ENCODE measurements around the gene RGR.

Gene RGR

GRCh38 chr10:84254552-84255478 lies 10.0 kb downstream of the RGR start:
- Histone ChIP-seq H3K9ac (ENCODE audit: low read length in 5 of 5) (no peak overlapping the region), H3K27ac (ENCODE audit: low read depth, low read length) (no peak overlapping the region), H3K4me1 (ENCODE audit: control insufficient read depth in 5 of 5, insufficient read depth in 5 of 5, low read length in 5 of 5) (peaks cover 0 to 10% (median 9%) of the 10 kb centered on the region in 5 donors), H3K4me3 (ENCODE audit: low read depth in 1 of 5, low read length in 5 of 5) (no peak overlapping the region), H3K27me3 (ENCODE audit: control insufficient read depth in 5 of 5, insufficient read depth in 4 of 5, low read length in 5 of 5) (peaks cover 0 to 6% (median 0%) of the 10 kb centered on the region in 5 donors), H3K9me3 (ENCODE audit: control insufficient read depth in 5 of 5, low read length in 5 of 5) (peaks cover 0 to 10% (median 0%) of the 10 kb centered on the region in 5 donors), H3K36me3 (ENCODE audit: control insufficient read depth in 5 of 5, insufficient read depth in 5 of 5, low read length in 5 of 5) (no peaks in the 10 kb centered on the region)

GRCh38 chr10:84256510-84257342 lies 11.9 kb downstream of the RGR start:
- Histone ChIP-seq H3K9ac (ENCODE audit: low read length in 5 of 5) (peak overlapping the region in 1 of 5 donors; percentile 12), H3K27me3 (ENCODE audit: control insufficient read depth in 5 of 5, insufficient read depth in 4 of 5, low read length in 5 of 5) (peaks cover 0 to 18% (median 0%) of the 10 kb centered on the region in 5 donors), H3K27ac (ENCODE audit: low read depth, low read length) (no peak overlapping the region), H3K9me3 (ENCODE audit: control insufficient read depth in 5 of 5, low read length in 5 of 5) (peaks cover 0 to 4% (median 0%) of the 10 kb centered on the region in 5 donors), H3K4me1 (ENCODE audit: control insufficient read depth in 5 of 5, insufficient read depth in 5 of 5, low read length in 5 of 5) (peaks cover 0 to 10% (median 9%) of the 10 kb centered on the region in 5 donors), H3K4me3 (ENCODE audit: low read depth in 1 of 5, low read length in 5 of 5) (peak overlapping the region in 1 of 5 donors; percentile 19), H3K36me3 (ENCODE audit: control insufficient read depth in 5 of 5, insufficient read depth in 5 of 5, low read length in 5 of 5) (no peaks in the 10 kb centered on the region)

GRCh38 chr10:84257343-84258020 lies 12.6 kb downstream of the RGR start:
- H3K9ac ChIP-seq (ENCODE audit: low read length in 5 of 5): no peak overlapping the region
- no peak overlapping the region for H3K27ac ChIP-seq (ENCODE audit: low read depth, low read length)
- peaks cover 0 to 10% (median 9%) of the 10 kb centered on the region in 5 donors for H3K4me1 ChIP-seq (ENCODE audit: control insufficient read depth in 5 of 5, insufficient read depth in 5 of 5, low read length in 5 of 5)
- no peaks in the 10 kb centered on the region for H3K9me3 ChIP-seq (ENCODE audit: control insufficient read depth in 5 of 5, low read length in 5 of 5)
- H3K4me3 ChIP-seq (ENCODE audit: low read depth in 1 of 5, low read length in 5 of 5): no peak overlapping the region
- H3K36me3 ChIP-seq (ENCODE audit: control insufficient read depth in 5 of 5, insufficient read depth in 5 of 5, low read length in 5 of 5): no peaks in the 10 kb centered on the region
- H3K27me3 ChIP-seq (ENCODE audit: control insufficient read depth in 5 of 5, insufficient read depth in 4 of 5, low read length in 5 of 5): peaks cover 0 to 18% (median 0%) of the 10 kb centered on the region in 5 donors

GRCh38 chr10:84258034-84258695 lies 13.3 kb downstream of the RGR start:
- H3K27me3 ChIP-seq (ENCODE audit: control insufficient read depth in 5 of 5, insufficient read depth in 4 of 5, low read length in 5 of 5): peaks cover 0 to 18% (median 0%) of the 10 kb centered on the region in 5 donors

GRCh38 chr10:84261236-84261915 lies 16.5 kb downstream of the RGR start:
- peaks cover 0 to 10% (median 9%) of the 10 kb centered on the region in 5 donors for H3K4me1 ChIP-seq (ENCODE audit: control insufficient read depth in 5 of 5, insufficient read depth in 5 of 5, low read length in 5 of 5)
- H3K36me3 ChIP-seq (ENCODE audit: control insufficient read depth in 5 of 5, insufficient read depth in 5 of 5, low read length in 5 of 5): no peaks in the 10 kb centered on the region
- H3K9me3 ChIP-seq (ENCODE audit: control insufficient read depth in 5 of 5, low read length in 5 of 5): no peaks in the 10 kb centered on the region
- H3K9ac ChIP-seq (ENCODE audit: low read length in 5 of 5): no peak overlapping the region
- H3K27me3 ChIP-seq (ENCODE audit: control insufficient read depth in 5 of 5, insufficient read depth in 4 of 5, low read length in 5 of 5): peaks cover 0 to 18% (median 0%) of the 10 kb centered on the region in 5 donors
- H3K27ac ChIP-seq (ENCODE audit: low read depth, low read length): no peak overlapping the region
- no peak overlapping the region for H3K4me3 ChIP-seq (ENCODE audit: low read depth in 1 of 5, low read length in 5 of 5)

More at GRCh38 chr10:84258034-84258695, 13.3 kb downstream of the RGR start:
- Histone ChIP-seq H3K9ac (ENCODE audit: low read length in 5 of 5) (no peak overlapping the region), H3K36me3 (ENCODE audit: control insufficient read depth in 5 of 5, insufficient read depth in 5 of 5, low read length in 5 of 5) (no peaks in the 10 kb centered on the region), H3K9me3 (ENCODE audit: control insufficient read depth in 5 of 5, low read length in 5 of 5) (no peaks in the 10 kb centered on the region), H3K4me3 (ENCODE audit: low read depth in 1 of 5, low read length in 5 of 5) (no peak overlapping the region), H3K4me1 (ENCODE audit: control insufficient read depth in 5 of 5, insufficient read depth in 5 of 5, low read length in 5 of 5) (peaks cover 0 to 10% (median 9%) of the 10 kb centered on the region in 5 donors), H3K27ac (ENCODE audit: low read depth, low read length) (no peak overlapping the region)

- H3K36me3 ChIP-seq (ENCODE audit: control insufficient read depth in 5 of 5, insufficient read depth in 5 of 5, low read length in 5 of 5): no peaks in the 10 kb centered on the region
- H3K27me3 ChIP-seq (ENCODE audit: control insufficient read depth in 5 of 5, insufficient read depth in 4 of 5, low read length in 5 of 5): peaks cover 0 to 18% (median 2%) of the 10 kb centered on the region in 5 donors
- no peak overlapping the region for H3K9ac ChIP-seq (ENCODE audit: low read length in 5 of 5)
- no peaks in the 10 kb centered on the region for H3K9me3 ChIP-seq (ENCODE audit: control insufficient read depth in 5 of 5, low read length in 5 of 5)
- peaks cover 0 to 2% (median 0%) of the 10 kb centered on the region in 5 donors for H3K4me1 ChIP-seq (ENCODE audit: control insufficient read depth in 5 of 5, insufficient read depth in 5 of 5, low read length in 5 of 5)
- no peak overlapping the region for H3K27ac ChIP-seq (ENCODE audit: low read depth, low read length)
- H3K4me3 ChIP-seq (ENCODE audit: low read depth in 1 of 5, low read length in 5 of 5): no peak overlapping the region
These were observed 17.5 kb downstream of the RGR start for GRCh38 chr10:84262190-84262956.

- Histone ChIP-seq H3K9me3 (ENCODE audit: control insufficient read depth in 5 of 5, low read length in 5 of 5) (no peaks in the 10 kb centered on the region), H3K27ac (ENCODE audit: low read depth, low read length) (no peak overlapping the region), H3K4me3 (ENCODE audit: low read depth in 1 of 5, low read length in 5 of 5) (no peak overlapping the region), H3K36me3 (ENCODE audit: control insufficient read depth in 5 of 5, insufficient read depth in 5 of 5, low read length in 5 of 5) (no peaks in the 10 kb centered on the region), H3K4me1 (ENCODE audit: control insufficient read depth in 5 of 5, insufficient read depth in 5 of 5, low read length in 5 of 5) (peaks cover 0 to 2% (median 0%) of the 10 kb centered on the region in 5 donors), H3K9ac (ENCODE audit: low read length in 5 of 5) (no peak overlapping the region), H3K27me3 (ENCODE audit: control insufficient read depth in 5 of 5, insufficient read depth in 4 of 5, low read length in 5 of 5) (peaks cover 0 to 16% (median 4%) of the 10 kb centered on the region in 5 donors)
These were observed 18.9 kb downstream of the RGR start for GRCh38 chr10:84263716-84264115.

GRCh38 chr10:84264611-84265141 lies 19.8 kb downstream of the RGR start:
- peaks cover 0 to 2% (median 0%) of the 10 kb centered on the region in 5 donors for H3K4me1 ChIP-seq (ENCODE audit: control insufficient read depth in 5 of 5, insufficient read depth in 5 of 5, low read length in 5 of 5)
- no peaks in the 10 kb centered on the region for H3K9me3 ChIP-seq (ENCODE audit: control insufficient read depth in 5 of 5, low read length in 5 of 5)
- no peaks in the 10 kb centered on the region for H3K36me3 ChIP-seq (ENCODE audit: control insufficient read depth in 5 of 5, insufficient read depth in 5 of 5, low read length in 5 of 5)
- peaks cover 0 to 21% (median 4%) of the 10 kb centered on the region in 5 donors for H3K27me3 ChIP-seq (ENCODE audit: control insufficient read depth in 5 of 5, insufficient read depth in 4 of 5, low read length in 5 of 5)
- no peak overlapping the region for H3K27ac ChIP-seq (ENCODE audit: low read depth, low read length)
- H3K9ac ChIP-seq (ENCODE audit: low read length in 5 of 5): no peak overlapping the region
- no peak overlapping the region for H3K4me3 ChIP-seq (ENCODE audit: low read depth in 1 of 5, low read length in 5 of 5)
